ENCODE results near the gene FREM1.

GRCh38 chr9:14797435-14797834, 112.8 kb downstream of the FREM1 start:
- TF ChIP-seq ZNF274 (IDR thresholded peaks at IDR 0.05; ENCODE audit: low read depth, low read length) (no peak), YY1 (IDR thresholded peaks at IDR 0.05; ENCODE audit: insufficient read depth, insufficient read length) (no peak), SUZ12 (IDR thresholded peaks at IDR 0.05; ENCODE audit: extremely low read depth, insufficient read depth, insufficient read length) (no peak)

Measured in NT2/D1 (cell line).